IMR-90 (cell line): ENCODE data around the gene GOLIM4. TPM values are rescaled to one million over a fixed set of nuclear protein-coding genes. Genes with fewer than 3 reads are reported as not detected.

Experiments used
- ATAC-seq: fragments of 200-7000 bp; cut with Tn5 transposase; 2 replicates; pipeline ENCODE4 v1.9.1; 2020; ENCODE audit warnings: low read depth, mild to moderate bottlenecking, moderate library complexity
- BruUV-seq: library from RNA; stranded (reverse); fragments of 400-500 nt; replicated peaks from 2 replicates; lab custom pipeline; 2021; lab: Mats Ljungman, UMichigan
- CTCF ChIA-PET: fragments of 300-600 bp; formaldehyde crosslinking; extraction: SDS; loops from one replicate; lab custom pipeline; 2021; ENCODE audit warnings: antibody characterized with exemption; lab: Yijun Ruan, JAX
- POLR2A ChIA-PET: fragments of 300-600 bp; sonication (Branson Sonifier 250); formaldehyde crosslinking; loops from one replicate; lab custom pipeline; 2022; ENCODE audit warnings: antibody characterized with exemption; ENCODE audit not compliant: unreplicated experiment; lab: Charles Lee
- DNase-seq: peaks from one replicate; pipeline ENCODE4 v3.0.0; 2013
- H2AFZ ChIP-seq: replicated peaks from 2 replicates; pipeline ENCODE3; 2013; ENCODE audit warnings: low read length, mild to moderate bottlenecking; ENCODE audit not compliant: poor library complexity
- H2AK5ac ChIP-seq: 2 replicates; pipeline ENCODE4 v1.6.1; 2013; ENCODE audit warnings: low read depth, low read length, inconsistent platforms
- H2AK9ac ChIP-seq: replicated peaks from 2 replicates; pipeline ENCODE3; 2013; ENCODE audit warnings: mild to moderate bottlenecking, low read depth, low read length, moderate library complexity; ENCODE audit not compliant: poor library complexity
- H2BK120ac ChIP-seq: 2 replicates; pipeline ENCODE4 v1.6.1; 2013; ENCODE audit warnings: low read depth, low read length, inconsistent platforms
- H2BK15ac ChIP-seq: 3 replicates; pipeline ENCODE4 v1.6.1; 2013; ENCODE audit warnings: low read depth, low read length, inconsistent platforms
- H2BK20ac ChIP-seq: 2 replicates; pipeline ENCODE4 v1.6.1; 2013; ENCODE audit warnings: low read depth, mild to moderate bottlenecking, inconsistent platforms, low read length, moderate library complexity
- H2BK5ac ChIP-seq: 2 replicates; pipeline ENCODE4 v1.6.1; 2013; ENCODE audit warnings: mild to moderate bottlenecking, low read depth, low read length, inconsistent platforms; ENCODE audit not compliant: poor library complexity, severe bottlenecking
- H3K14ac ChIP-seq: replicated peaks from 2 replicates; pipeline ENCODE4 v1.6.1; 2013; ENCODE audit warnings: low read depth, low read length, inconsistent platforms
- H3K18ac ChIP-seq: 2 replicates; pipeline ENCODE4 v1.6.1; 2013; ENCODE audit warnings: low read depth, low read length, control low read depth
- H3K23ac ChIP-seq: 2 replicates; pipeline ENCODE4 v1.6.1; 2013; ENCODE audit warnings: low read depth, low read length, inconsistent platforms
- H3K27ac ChIP-seq: 2 replicates; pipeline ENCODE4 v1.5.1; 2013; ENCODE audit warnings: mild to moderate bottlenecking, control low read depth, low read length; ENCODE audit not compliant: insufficient read depth
- H3K27me3 ChIP-seq: 2 replicates; pipeline ENCODE4 v1.6.1; 2013; ENCODE audit warnings: low read length; ENCODE audit not compliant: control insufficient read depth, insufficient read depth
- H3K36me3 ChIP-seq: 2 replicates; pipeline ENCODE4 v1.6.1; 2013; ENCODE audit warnings: low read length, mixed read lengths; ENCODE audit not compliant: control insufficient read depth, insufficient read depth
- H3K4ac ChIP-seq: 2 replicates; pipeline ENCODE4 v1.6.1; 2013; ENCODE audit warnings: low read depth, low read length, inconsistent platforms
- H3K4me1 ChIP-seq: 2 replicates; pipeline ENCODE4 v1.6.1; 2013; ENCODE audit warnings: low read length, mixed read lengths; ENCODE audit not compliant: control insufficient read depth, insufficient read depth
- H3K4me2 ChIP-seq: 2 replicates; pipeline ENCODE4 v1.6.1; 2013; ENCODE audit warnings: low read depth, mild to moderate bottlenecking, control low read depth, low read length, moderate library complexity
- H3K4me3 ChIP-seq: 2 replicates; pipeline ENCODE4 v1.5.1; 2013; ENCODE audit warnings: low read depth, mild to moderate bottlenecking, control low read depth, low read length, moderate library complexity; ENCODE audit not compliant: insufficient read depth
- H3K56ac ChIP-seq: 2 replicates; pipeline ENCODE4 v1.6.1; 2013; ENCODE audit warnings: low read length, inconsistent platforms; ENCODE audit not compliant: insufficient read depth; ENCODE audit errors: extremely low read depth
- H3K79me1 ChIP-seq, 2 experiments: 2 replicates each; pipeline ENCODE4 v1.6.1; 2013; ENCODE audit warnings: low read length in 2 of 2, inconsistent platforms in 1 of 2, low read depth in 1 of 2
- H3K9ac ChIP-seq: 2 replicates; pipeline ENCODE4 v1.6.1; 2013; ENCODE audit warnings: low read depth, low read length, control low read depth
- H3K9me1 ChIP-seq: 2 replicates; pipeline ENCODE4 v1.6.1; 2013; ENCODE audit warnings: low read length, inconsistent platforms; ENCODE audit not compliant: insufficient read depth
- H3K9me3 ChIP-seq: 2 replicates; pipeline ENCODE4 v1.6.1; 2013; ENCODE audit warnings: low read length; ENCODE audit not compliant: control insufficient read depth, insufficient read depth
- H4K20me1 ChIP-seq: 2 replicates; pipeline ENCODE4 v1.6.1; 2013; ENCODE audit warnings: low read length, inconsistent platforms; ENCODE audit not compliant: insufficient read depth
- H4K5ac ChIP-seq: 2 replicates; pipeline ENCODE4 v1.6.1; 2013; ENCODE audit warnings: mild to moderate bottlenecking, low read depth, low read length, control low read depth
- H4K8ac ChIP-seq, 2 experiments: 2 replicates each; pipeline ENCODE4 v1.6.1; 2013; ENCODE audit warnings: low read depth in 2 of 2, low read length in 2 of 2, control low read depth in 1 of 2, inconsistent platforms in 1 of 2
- H4K91ac ChIP-seq: 2 replicates; pipeline ENCODE4 v1.6.1; 2013; ENCODE audit warnings: low read depth, low read length, inconsistent platforms; ENCODE audit not compliant: insufficient read depth
- BHLHE40 ChIP-seq: fragments of 150-350 bp; IDR thresholded peaks from 2 replicates; pipeline ENCODE4 v1.6.1; 2016; ENCODE audit warnings: mild to moderate bottlenecking, low read depth, low read length
- CEBPB ChIP-seq: IDR thresholded peaks from 2 replicates; pipeline ENCODE4 v1.6.1; 2012; ENCODE audit warnings: low read depth, low read length, improper control_type of control experiment
- CHD1 ChIP-seq: IDR thresholded peaks from 2 replicates; pipeline ENCODE4 v1.6.1; 2012; ENCODE audit warnings: low read depth, low read length, improper control_type of control experiment
- CTCF ChIP-seq: conservative IDR thresholded peaks from 2 replicates; pipeline ENCODE4 v1.5.1; 2012; ENCODE audit warnings: mild to moderate bottlenecking, low read depth, low read length, improper control_type of control experiment
- FOS ChIP-seq: fragments of 150-350 bp; IDR thresholded peaks from 2 replicates; pipeline ENCODE4 v1.6.1; 2016; ENCODE audit warnings: low read depth, low read length
- MAFK ChIP-seq: IDR thresholded peaks from 2 replicates; pipeline ENCODE4 v1.6.1; 2012; ENCODE audit warnings: low read depth, low read length, improper control_type of control experiment
- MAZ ChIP-seq: IDR thresholded peaks from 2 replicates; pipeline ENCODE4 v1.6.1; 2012; ENCODE audit warnings: low read depth, mild to moderate bottlenecking, low read length, improper control_type of control experiment, moderate library complexity, borderline replicate concordance
- NFE2L2 ChIP-seq: fragments of 150-350 bp; IDR thresholded peaks from 2 replicates; pipeline ENCODE4 v1.6.1; 2016; ENCODE audit warnings: low read depth, mild to moderate bottlenecking, low read length
- POLR2A ChIP-seq: IDR thresholded peaks from 2 replicates; pipeline ENCODE4 v1.6.1; 2012; ENCODE audit warnings: mild to moderate bottlenecking, low read depth, low read length
- RAD21 ChIP-seq: IDR thresholded peaks from 2 replicates; pipeline ENCODE4 v1.6.1; 2012; ENCODE audit warnings: low read length, improper control_type of control experiment
- RCOR1 ChIP-seq: IDR thresholded peaks from 2 replicates; pipeline ENCODE4 v1.6.1; 2012; ENCODE audit warnings: mild to moderate bottlenecking, low read length, improper control_type of control experiment; ENCODE audit not compliant: insufficient replicate concordance
- RFX5 ChIP-seq: IDR thresholded peaks from 2 replicates; pipeline ENCODE4 v1.8.0; 2012; ENCODE audit warnings: low read depth, mild to moderate bottlenecking, low read length, moderate library complexity
- SMC3 ChIP-seq: fragments of 150-350 bp; IDR thresholded peaks from 2 replicates; pipeline ENCODE4 v1.6.1; 2016; ENCODE audit warnings: low read depth, mild to moderate bottlenecking, antibody characterized with exemption, low read length, moderate library complexity
- USF2 ChIP-seq: fragments of 150-350 bp; IDR thresholded peaks from 2 replicates; pipeline ENCODE4 v1.6.1; 2017; ENCODE audit warnings: mild to moderate bottlenecking, antibody characterized with exemption, low read length, low read depth
- WGBS, 2 experiments: methylation state at CpG; one replicate each; pipeline versions ENCODE4 v1.1.5 to v1.1.7; 2013; ENCODE audit warnings: missing lambda C conversion rate in 2 of 2; ENCODE audit not compliant: insufficient read length in 1 of 2; ENCODE audit errors: extremely low coverage in 2 of 2; 5-methylcytosine and 5-hydroxymethylcytosine counted together
- dilution Hi-C: fragments of 300-500 bp; cut with HindIII; formaldehyde crosslinking; loops from one replicate; pipeline ENCODE4 v1.14.3; 2018; ENCODE audit warnings: low sequenced_read_pairs; ENCODE audit not compliant: unreplicated experiment
- in situ Hi-C: fragments of 300-500 bp; cut with MboI; formaldehyde crosslinking; loops from 3 replicates; pipeline ENCODE4 v1.14.3; 2019; ENCODE audit warnings: low sequenced_read_pairs, inconsistent platforms, mixed read lengths
- intact Hi-C: fragments of 100-400 bp; cut with micrococcal nuclease; formaldehyde crosslinking; loops from 2 replicates; pipeline ENCODE4 v1.10.0; 2022
- polyA plus RNA-seq, 3 experiments: library from polyadenylated mRNA; depleted of rRNA; stranded (reverse); fragments of >200 nt; gene quantifications; 2 replicates each; pipeline ENCODE4 v1.2.3, GENCODE V29; 2012; ENCODE audit warnings: low replicate concordance in 1 of 3
- total RNA-seq: library from RNA; depleted of rRNA; stranded (reverse); fragments of >200 nt; gene quantifications from 2 replicates; pipeline ENCODE4 v1.2.3, GENCODE V29; 2012
- TF ChIP-seq, protein P1 (sequence below): fragments of 150-350 bp; IDR thresholded peaks from 2 replicates; pipeline ENCODE4 v1.6.1; 2016; ENCODE audit warnings: low read depth, mild to moderate bottlenecking, low read length, moderate library complexity, borderline replicate concordance

Gene GOLIM4
- total and polyA plus RNA-seq, 2 of the 4 experiments (the other 2 are of a cell fraction), result 44.6 to 71.2 TPM

DNA sequence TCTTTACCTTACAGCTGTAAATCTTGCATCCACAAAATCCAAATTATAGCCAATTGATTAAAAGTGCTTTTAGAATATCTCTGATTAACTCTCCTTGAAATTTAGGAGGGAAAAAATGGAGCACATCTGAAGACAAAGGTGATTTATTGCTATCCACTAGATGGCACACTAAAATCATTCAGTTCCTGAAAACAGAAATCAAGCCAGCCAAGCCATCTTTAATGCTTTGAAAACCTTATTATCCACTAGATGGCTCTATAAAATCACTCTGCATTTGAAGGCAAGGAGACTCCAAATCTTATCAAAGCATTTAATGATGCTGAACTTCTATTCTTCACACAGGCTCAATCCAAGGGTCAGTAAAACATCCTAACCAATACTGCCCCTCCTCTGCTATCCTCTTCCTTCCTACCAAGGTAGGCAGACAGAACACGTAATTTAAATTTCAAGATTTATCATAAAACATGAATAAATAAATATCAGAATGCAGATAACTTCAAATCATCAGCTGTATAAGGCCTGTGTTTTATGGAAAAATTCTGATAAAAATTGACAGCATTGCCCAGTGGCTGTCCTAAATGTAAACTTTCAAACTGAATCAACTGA, 48.4 kb downstream of the GOLIM4 start:
- no peak overlapping the region for H3K56ac ChIP-seq
- no peak overlapping the region for H3K18ac ChIP-seq
- no peak overlapping the region for H3K27ac ChIP-seq
- no peak overlapping the region for H2BK15ac ChIP-seq
- no peak overlapping the region for H3K9ac ChIP-seq
- H3K9me3 ChIP-seq, result no peaks in the 10 kb centered on the region
- ATAC-seq (peak; percentile 73), DNase-seq (peak; percentile 87)
- H2BK120ac ChIP-seq, result no peak overlapping the region
- H4K5ac ChIP-seq, result no peak overlapping the region
- WGBS, 2 experiments, result no CpG with 5 or more reads among the region's 1 CpG
- no peak overlapping the region for H4K8ac ChIP-seq
- no peak overlapping the region for H2AK5ac ChIP-seq
- POLR2A ChIA-PET, result no interaction called here
- intact Hi-C loops (loop anchor here (1.0 to 10.0 kb wide), 5 partner anchors 48 to 800 kb away; partner anchors contain the start of genes GOLIM4, PDCD10 and SERPINI1), in situ Hi-C loops (loop anchor here (5.0 to 10.0 kb wide), 2 partner anchors 112 to 115 kb away; no protein-coding TSS in a partner anchor), dilution Hi-C loops (loop anchor here (25.0 kb wide), 1 partner anchor 115 kb away; no protein-coding TSS in a partner anchor)
- no peak overlapping the region for H2AK9ac ChIP-seq
- no peak overlapping the region for H3K14ac ChIP-seq
- no peaks in the 10 kb centered on the region for H3K27me3 ChIP-seq
- peaks cover 13% of the 10 kb centered on the region for H3K4me1 ChIP-seq
- BruUV-seq, result no TSS peak
- no peak overlapping the region for H4K91ac ChIP-seq
- peaks cover 5% of the 10 kb centered on the region for H3K36me3 ChIP-seq
- H3K4me2 ChIP-seq, result no peak overlapping the region
- H3K4me3 ChIP-seq, result no peak overlapping the region
- no peak overlapping the region for H2BK20ac ChIP-seq
- H3K23ac ChIP-seq, result no peak overlapping the region
- H3K4ac ChIP-seq, result no peak overlapping the region
- no peak overlapping the region for H2BK5ac ChIP-seq
- CTCF ChIA-PET, result interaction anchor here (0.6 to 3.5 kb wide), 10 partner anchors 41 to 1025 kb away, joined by 3 to 30 read pairs (median 3); no protein-coding TSS in a partner anchor
- peaks cover 21 to 42% of the 10 kb centered on the region in 2 experiments for H3K79me1 ChIP-seq
- peaks cover 20% of the 10 kb centered on the region; the same call in 1 of the 2 replicates for H4K20me1 ChIP-seq
- H3K9me1 ChIP-seq, result peaks cover 11% of the 10 kb centered on the region
- H2AFZ ChIP-seq, result no peak overlapping the region
- TF ChIP-seq CEBPB (no peak), FOS (no peak), RFX5 (no peak), BHLHE40 (no peak), CTCF (peak; percentile 99), RCOR1 (no peak), USF2 (no peak), NFE2L2 (no peak), RAD21 (peak; percentile 94), POLR2A (peak; percentile 47; the same call in 1 of the 2 replicates), MAFK (no peak), CHD1 (no peak), SMC3 (peak; percentile 96), MAZ (no peak)
- TF ChIP-seq, protein P1, sequence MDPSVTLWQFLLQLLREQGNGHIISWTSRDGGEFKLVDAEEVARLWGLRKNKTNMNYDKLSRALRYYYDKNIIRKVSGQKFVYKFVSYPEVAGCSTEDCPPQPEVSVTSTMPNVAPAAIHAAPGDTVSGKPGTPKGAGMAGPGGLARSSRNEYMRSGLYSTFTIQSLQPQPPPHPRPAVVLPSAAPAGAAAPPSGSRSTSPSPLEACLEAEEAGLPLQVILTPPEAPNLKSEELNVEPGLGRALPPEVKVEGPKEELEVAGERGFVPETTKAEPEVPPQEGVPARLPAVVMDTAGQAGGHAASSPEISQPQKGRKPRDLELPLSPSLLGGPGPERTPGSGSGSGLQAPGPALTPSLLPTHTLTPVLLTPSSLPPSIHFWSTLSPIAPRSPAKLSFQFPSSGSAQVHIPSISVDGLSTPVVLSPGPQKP, result no peak
